HepG2 (cell line): ENCODE data around the gene LINGO3. TPM values are rescaled to one million over a fixed set of nuclear protein-coding genes. Genes with fewer than 3 reads are reported as not detected.

Experiments used
- CBFB ChIP-seq: sonication (generic); formaldehyde crosslinking; IDR thresholded peaks from 2 replicates; pipeline ENCODE4 v1.4.0; 2020; ENCODE audit warnings: missing genetic modification reagents
- FOXA1 ChIP-seq, 2 experiments: fragments of 450-650 bp in 1 of 2; sonication (generic) in 1 of 2; formaldehyde crosslinking in 1 of 2; IDR thresholded peaks; 2 replicates each; pipeline versions ENCODE4 v1.4.0 to v1.6.1; 2016 to 2020; ENCODE audit warnings: missing genetic modification reagents in 1 of 2
- GABPB1 ChIP-seq: IDR thresholded peaks from 2 replicates; pipeline ENCODE4 v1.6.1; 2016; ENCODE audit warnings: mild to moderate bottlenecking, missing genetic modification reagents, moderate library complexity, missing compliant biosample characterization
- HNRNPLL ChIP-seq: fragments of 200-400 bp; formaldehyde crosslinking; IDR thresholded peaks from 2 replicates; pipeline ENCODE4 v1.6.1; 2017; ENCODE audit warnings: mild to moderate bottlenecking, low read depth, low read length; ENCODE audit not compliant: poor library complexity, severe bottlenecking
- KDM3A ChIP-seq: IDR thresholded peaks from 2 replicates; pipeline ENCODE4 v1.6.1; 2018; ENCODE audit warnings: low read depth, missing compliant biosample characterization
- MXI1 ChIP-seq: IDR thresholded peaks from 3 replicates; pipeline ENCODE4 v1.6.1; 2012; ENCODE audit warnings: low read depth, low read length, inconsistent platforms, borderline replicate concordance
- RBFOX2 ChIP-seq: fragments of 200-400 bp; formaldehyde crosslinking; IDR thresholded peaks from 2 replicates; pipeline ENCODE4 v1.6.1; 2017; ENCODE audit warnings: low read depth, mild to moderate bottlenecking, low read length
- THAP11 ChIP-seq: IDR thresholded peaks from 2 replicates; pipeline ENCODE4 v1.6.1; 2016; ENCODE audit warnings: missing biosample characterization, missing genetic modification reagents
- YEATS2 ChIP-seq: sonication (generic); formaldehyde crosslinking; IDR thresholded peaks from 2 replicates; pipeline ENCODE4 v1.4.0; 2020; ENCODE audit warnings: missing genetic modification reagents, borderline replicate concordance
- ZNF263 ChIP-seq: sonication (generic); formaldehyde crosslinking; IDR thresholded peaks from 2 replicates; pipeline ENCODE4 v1.4.0; 2020; ENCODE audit warnings: missing genetic modification reagents
- ZNF431 ChIP-seq: sonication (generic); formaldehyde crosslinking; IDR thresholded peaks from 2 replicates; pipeline ENCODE4 v1.9.0; 2022; ENCODE audit warnings: missing genetic modification reagents, low read depth, mild to moderate bottlenecking, borderline replicate concordance
- ZNF446 ChIP-seq: sonication (generic); formaldehyde crosslinking; IDR thresholded peaks from 2 replicates; pipeline ENCODE4 v1.5.0; 2020; ENCODE audit warnings: mild to moderate bottlenecking, missing genetic modification reagents
- ZSCAN25 ChIP-seq: sonication (generic); formaldehyde crosslinking; IDR thresholded peaks from 2 replicates; pipeline ENCODE4 v1.8.0; 2022; ENCODE audit warnings: mild to moderate bottlenecking, missing genetic modification reagents
- polyA plus RNA-seq, 8 experiments: library from polyadenylated mRNA; depleted of rRNA in 3 of 8; stranded (reverse) in 7 of 8; unstranded in 1 of 8; fragments of >200 nt; fragmentation: Illumina TruSeq in 4 of 8; extraction: Trizol in 4 of 8; gene quantifications; 2 replicates each; pipeline versions ENCODE4 v1.2.1 to v1.2.3, GENCODE V29; 2011 to 2016; ENCODE audit warnings: low read depth in 4 of 8, missing spikeins in 1 of 8, mixed read lengths in 1 of 8; ENCODE audit not compliant: insufficient read depth in 1 of 8
- total RNA-seq, 5 experiments: library from RNA; depleted of rRNA; stranded (reverse); fragments of >200 nt; fragmentation: Illumina TruSeq; extraction: Trizol; gene quantifications; 2 replicates each; pipeline ENCODE4 v1.2.3, GENCODE V29; 2016; ENCODE audit warnings: low read depth in 1 of 5
- TF ChIP-seq, protein P1 (sequence below): sonication (generic); formaldehyde crosslinking; IDR thresholded peaks from 2 replicates; pipeline ENCODE4 v1.4.0; 2020; ENCODE audit warnings: missing genetic modification reagents
- TF ChIP-seq, protein P2 (sequence below): sonication (generic); formaldehyde crosslinking; conservative IDR thresholded peaks from 2 replicates; pipeline ENCODE4 v1.4.0; 2020; ENCODE audit warnings: missing genetic modification reagents
- TF ChIP-seq, protein P3 (sequence below): sonication (generic); formaldehyde crosslinking; IDR thresholded peaks from 2 replicates; pipeline ENCODE4 v1.8.0; 2022; ENCODE audit warnings: mild to moderate bottlenecking, missing genetic modification reagents, moderate library complexity
- TF ChIP-seq, protein P4 (sequence below): sonication (generic); formaldehyde crosslinking; IDR thresholded peaks from 2 replicates; pipeline ENCODE4 v1.4.0; 2020; ENCODE audit warnings: missing genetic modification reagents
- TF ChIP-seq, protein P5 (sequence below): sonication (generic); formaldehyde crosslinking; IDR thresholded peaks from 2 replicates; pipeline ENCODE4 v1.5.1; 2020; ENCODE audit warnings: missing genetic modification reagents, mild to moderate bottlenecking, borderline replicate concordance
- TF ChIP-seq, protein P6 (sequence below): IDR thresholded peaks from 2 replicates; pipeline ENCODE4 v1.6.1; 2012; ENCODE audit warnings: inconsistent platforms

LINGO3 gene
- total and polyA plus RNA-seq, 2 of the 13 experiments (the other 11 are each of a cell fraction or from before 2014, with no cell fraction given), result not detected

DNA sequence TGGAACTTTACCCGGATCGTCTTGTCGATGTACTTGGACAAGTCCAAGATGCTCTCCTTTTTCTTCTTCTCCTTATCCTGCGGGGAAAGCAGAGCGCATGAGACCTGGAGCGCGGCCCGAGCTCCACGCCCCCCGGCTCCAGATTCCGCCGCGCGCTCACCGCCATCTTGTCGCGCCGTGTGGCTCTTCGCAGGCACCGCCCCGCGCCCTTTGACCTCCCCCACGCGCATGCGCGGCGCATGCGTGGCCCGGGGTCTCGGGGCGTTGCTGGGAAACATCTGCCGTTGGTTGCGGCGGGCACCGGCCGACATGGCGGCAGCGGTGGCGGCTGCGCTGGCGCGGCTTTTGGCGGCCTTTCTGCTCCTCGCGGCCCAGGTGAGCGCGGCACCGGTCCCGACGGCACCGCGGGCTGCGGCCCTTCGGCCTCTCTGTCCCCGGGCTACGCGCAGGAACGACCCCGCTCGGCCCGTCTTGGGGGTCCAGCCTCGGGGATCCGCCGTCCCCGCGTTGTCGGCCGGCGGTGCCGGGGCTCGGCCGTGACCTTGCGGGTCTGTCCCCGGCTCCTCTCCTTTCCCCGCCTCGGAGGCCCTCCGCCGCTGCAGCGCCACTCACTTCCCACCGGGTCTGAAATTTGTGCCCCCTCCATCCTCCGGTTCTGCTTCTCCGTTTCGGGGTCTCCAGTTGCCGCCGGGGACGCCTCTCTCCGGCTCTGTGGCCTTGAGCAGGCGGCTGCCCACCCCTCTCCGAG lies 20.6 kb upstream of the LINGO3 start, which contains the start of the genes LSM7 and SPPL2B (continued):
- TF ChIP-seq, protein P1, sequence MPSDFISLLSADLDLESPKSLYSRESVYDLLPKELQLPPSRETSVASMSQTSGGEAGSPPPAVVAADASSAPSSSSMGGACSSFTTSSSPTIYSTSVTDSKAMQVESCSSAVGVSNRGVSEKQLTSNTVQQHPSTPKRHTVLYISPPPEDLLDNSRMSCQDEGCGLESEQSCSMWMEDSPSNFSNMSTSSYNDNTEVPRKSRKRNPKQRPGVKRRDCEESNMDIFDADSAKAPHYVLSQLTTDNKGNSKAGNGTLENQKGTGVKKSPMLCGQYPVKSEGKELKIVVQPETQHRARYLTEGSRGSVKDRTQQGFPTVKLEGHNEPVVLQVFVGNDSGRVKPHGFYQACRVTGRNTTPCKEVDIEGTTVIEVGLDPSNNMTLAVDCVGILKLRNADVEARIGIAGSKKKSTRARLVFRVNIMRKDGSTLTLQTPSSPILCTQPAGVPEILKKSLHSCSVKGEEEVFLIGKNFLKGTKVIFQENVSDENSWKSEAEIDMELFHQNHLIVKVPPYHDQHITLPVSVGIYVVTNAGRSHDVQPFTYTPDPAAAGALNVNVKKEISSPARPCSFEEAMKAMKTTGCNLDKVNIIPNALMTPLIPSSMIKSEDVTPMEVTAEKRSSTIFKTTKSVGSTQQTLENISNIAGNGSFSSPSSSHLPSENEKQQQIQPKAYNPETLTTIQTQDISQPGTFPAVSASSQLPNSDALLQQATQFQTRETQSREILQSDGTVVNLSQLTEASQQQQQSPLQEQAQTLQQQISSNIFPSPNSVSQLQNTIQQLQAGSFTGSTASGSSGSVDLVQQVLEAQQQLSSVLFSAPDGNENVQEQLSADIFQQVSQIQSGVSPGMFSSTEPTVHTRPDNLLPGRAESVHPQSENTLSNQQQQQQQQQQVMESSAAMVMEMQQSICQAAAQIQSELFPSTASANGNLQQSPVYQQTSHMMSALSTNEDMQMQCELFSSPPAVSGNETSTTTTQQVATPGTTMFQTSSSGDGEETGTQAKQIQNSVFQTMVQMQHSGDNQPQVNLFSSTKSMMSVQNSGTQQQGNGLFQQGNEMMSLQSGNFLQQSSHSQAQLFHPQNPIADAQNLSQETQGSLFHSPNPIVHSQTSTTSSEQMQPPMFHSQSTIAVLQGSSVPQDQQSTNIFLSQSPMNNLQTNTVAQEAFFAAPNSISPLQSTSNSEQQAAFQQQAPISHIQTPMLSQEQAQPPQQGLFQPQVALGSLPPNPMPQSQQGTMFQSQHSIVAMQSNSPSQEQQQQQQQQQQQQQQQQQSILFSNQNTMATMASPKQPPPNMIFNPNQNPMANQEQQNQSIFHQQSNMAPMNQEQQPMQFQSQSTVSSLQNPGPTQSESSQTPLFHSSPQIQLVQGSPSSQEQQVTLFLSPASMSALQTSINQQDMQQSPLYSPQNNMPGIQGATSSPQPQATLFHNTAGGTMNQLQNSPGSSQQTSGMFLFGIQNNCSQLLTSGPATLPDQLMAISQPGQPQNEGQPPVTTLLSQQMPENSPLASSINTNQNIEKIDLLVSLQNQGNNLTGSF (CRISPR knock-in tag), result no peak
- TF ChIP-seq ZNF431 (no peak), CBFB (0 out of 2 replicates have a peak, but pooled peaks have one; percentile 28), ZNF263 (CRISPR knock-in tag) (0 out of 2 replicates have a peak, but pooled peaks have one; percentile 32), MXI1 (peak; percentile 95; the same call in 2 of the 3 replicates), ZNF446 (CRISPR knock-in tag) (no peak), KDM3A (CRISPR knock-in tag) (no peak), FOXA1 (IDR thresholded peaks at IDR 0.05) (no peak), FOXA1 (CRISPR knock-in tag; IDR thresholded peaks at IDR 0.05) (peak; percentile 23; the same call in 1 of the 2 replicates), YEATS2 (CRISPR knock-in tag) (peak; percentile 75), HNRNPLL (peak; percentile 12), GABPB1 (CRISPR knock-in tag) (peak; percentile 85), ZSCAN25 (CRISPR knock-in tag) (0 out of 2 replicates have a peak, but pooled peaks have one; percentile 17), RBFOX2 (peak; percentile 95), THAP11 (CRISPR knock-in tag) (peak; percentile 92)
- TF ChIP-seq, protein P2, sequence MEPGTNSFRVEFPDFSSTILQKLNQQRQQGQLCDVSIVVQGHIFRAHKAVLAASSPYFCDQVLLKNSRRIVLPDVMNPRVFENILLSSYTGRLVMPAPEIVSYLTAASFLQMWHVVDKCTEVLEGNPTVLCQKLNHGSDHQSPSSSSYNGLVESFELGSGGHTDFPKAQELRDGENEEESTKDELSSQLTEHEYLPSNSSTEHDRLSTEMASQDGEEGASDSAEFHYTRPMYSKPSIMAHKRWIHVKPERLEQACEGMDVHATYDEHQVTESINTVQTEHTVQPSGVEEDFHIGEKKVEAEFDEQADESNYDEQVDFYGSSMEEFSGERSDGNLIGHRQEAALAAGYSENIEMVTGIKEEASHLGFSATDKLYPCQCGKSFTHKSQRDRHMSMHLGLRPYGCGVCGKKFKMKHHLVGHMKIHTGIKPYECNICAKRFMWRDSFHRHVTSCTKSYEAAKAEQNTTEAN (CRISPR knock-in tag), result no peak
- TF ChIP-seq, protein P3, sequence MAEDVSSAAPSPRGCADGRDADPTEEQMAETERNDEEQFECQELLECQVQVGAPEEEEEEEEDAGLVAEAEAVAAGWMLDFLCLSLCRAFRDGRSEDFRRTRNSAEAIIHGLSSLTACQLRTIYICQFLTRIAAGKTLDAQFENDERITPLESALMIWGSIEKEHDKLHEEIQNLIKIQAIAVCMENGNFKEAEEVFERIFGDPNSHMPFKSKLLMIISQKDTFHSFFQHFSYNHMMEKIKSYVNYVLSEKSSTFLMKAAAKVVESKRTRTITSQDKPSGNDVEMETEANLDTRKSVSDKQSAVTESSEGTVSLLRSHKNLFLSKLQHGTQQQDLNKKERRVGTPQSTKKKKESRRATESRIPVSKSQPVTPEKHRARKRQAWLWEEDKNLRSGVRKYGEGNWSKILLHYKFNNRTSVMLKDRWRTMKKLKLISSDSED (CRISPR knock-in tag), result no peak
- TF ChIP-seq, protein P4, sequence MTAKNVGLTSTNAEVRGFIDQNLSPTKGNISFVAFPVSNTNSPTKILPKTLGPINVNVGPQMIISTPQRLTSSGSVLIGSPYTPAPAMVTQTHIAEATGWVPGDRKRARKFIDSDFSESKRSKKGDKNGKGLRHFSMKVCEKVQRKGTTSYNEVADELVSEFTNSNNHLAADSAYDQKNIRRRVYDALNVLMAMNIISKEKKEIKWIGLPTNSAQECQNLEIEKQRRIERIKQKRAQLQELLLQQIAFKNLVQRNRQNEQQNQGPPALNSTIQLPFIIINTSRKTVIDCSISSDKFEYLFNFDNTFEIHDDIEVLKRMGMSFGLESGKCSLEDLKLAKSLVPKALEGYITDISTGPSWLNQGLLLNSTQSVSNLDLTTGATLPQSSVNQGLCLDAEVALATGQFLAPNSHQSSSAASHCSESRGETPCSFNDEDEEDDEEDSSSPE (CRISPR knock-in tag), result 0 out of 2 replicates have a peak, but pooled peaks have one; percentile 57
- TF ChIP-seq, protein P5, sequence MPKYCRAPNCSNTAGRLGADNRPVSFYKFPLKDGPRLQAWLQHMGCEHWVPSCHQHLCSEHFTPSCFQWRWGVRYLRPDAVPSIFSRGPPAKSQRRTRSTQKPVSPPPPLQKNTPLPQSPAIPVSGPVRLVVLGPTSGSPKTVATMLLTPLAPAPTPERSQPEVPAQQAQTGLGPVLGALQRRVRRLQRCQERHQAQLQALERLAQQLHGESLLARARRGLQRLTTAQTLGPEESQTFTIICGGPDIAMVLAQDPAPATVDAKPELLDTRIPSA (CRISPR knock-in tag), result 0 out of 2 replicates have a peak, but pooled peaks have one; percentile 51
- TF ChIP-seq, protein P6, sequence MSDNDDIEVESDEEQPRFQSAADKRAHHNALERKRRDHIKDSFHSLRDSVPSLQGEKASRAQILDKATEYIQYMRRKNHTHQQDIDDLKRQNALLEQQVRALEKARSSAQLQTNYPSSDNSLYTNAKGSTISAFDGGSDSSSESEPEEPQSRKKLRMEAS, result peak; percentile 89
